AG09309 (cell line): ENCODE results near the gene PI3.
"Not testable (repeated sequence)": the region's sequence is repeated elsewhere in the genome, so short reads cannot be mapped to it uniquely, and the experiment has no call there.

Experiments
- DNase-seq: peaks from one replicate; pipeline ENCODE4 v3.0.0-alpha.2; 2010; ENCODE audit warnings: low read depth
- H3K4me3 ChIP-seq: 2 replicates; pipeline ENCODE4 v1.5.1; 2011; ENCODE audit warnings: mild to moderate bottlenecking, low read depth, low read length, moderate library complexity; ENCODE audit not compliant: control insufficient read depth
- CTCF ChIP-seq: IDR thresholded peaks from 2 replicates; pipeline ENCODE4 v1.5.1; 2011; ENCODE audit warnings: mild to moderate bottlenecking, low read depth, low read length, inconsistent platforms; ENCODE audit not compliant: insufficient read depth, control insufficient read depth; ENCODE audit errors: missing control alignments

The PI3 gene

GRCh38 chr20:45174434-45175364, at the start of gene PI3:
PI3 (plus strand) TSS chr20:45174902; CDS start chr20:45174923, 21 bp downstream.
- peak; percentile 25 for DNase-seq
- no peak for TF ChIP-seq CTCF
- no peak within 1 kb of the TSS for H3K4me3 ChIP-seq

- H3K4me3 ChIP-seq = no peak overlapping the region
- no peak for DNase-seq
Observed at GRCh38 chr20:45128099-45128498, 46.6 kb upstream of the PI3 start.

GRCh38 chr20:45136911-45137310, 37.8 kb upstream of the PI3 start:
- no peak overlapping the region for H3K4me3 ChIP-seq
- TF ChIP-seq CTCF = no peak
- no peak for DNase-seq

More at GRCh38 chr20:45128099-45128498, 46.6 kb upstream of the PI3 start:
- TF ChIP-seq CTCF = no peak

- no peak for DNase-seq
- no peak overlapping the region for H3K4me3 ChIP-seq
- peak; percentile 67 for TF ChIP-seq CTCF
Observed at GRCh38 chr20:45138561-45139300, 36.0 kb upstream of the PI3 start.

- DNase-seq, H3K4me3 ChIP-seq: not testable (repeated sequence)
Observed at GRCh38 chr20:45139733-45140375, 34.8 kb upstream of the PI3 start.

- no peak for TF ChIP-seq CTCF
- no peak for DNase-seq
Observed at GRCh38 chr20:45140836-45141235, 33.9 kb upstream of the PI3 start.

More at GRCh38 chr20:45140836-45141235, 33.9 kb upstream of the PI3 start:
- H3K4me3 ChIP-seq = no peak overlapping the region
